Heart left ventricle (tissue), 16 donors: ENCODE results near the gene ZCCHC8. TPM values are rescaled to one million over a fixed set of nuclear protein-coding genes. Genes with fewer than 3 reads are reported as not detected.
"Not testable (repeated sequence)": the region's sequence is repeated elsewhere in the genome, so short reads cannot be mapped to it uniquely, and the experiment has no call there.

ENCODE experiments used
- ATAC-seq, 4 donors: fragments of 200-7000 bp; cut with Tn5 transposase; one replicate each; pipeline ENCODE4 v1.9.1; 2020 to 2022; ENCODE audit warnings: moderate library complexity in 4 of 4, mild to moderate bottlenecking in 3 of 4, moderate number of reproducible peaks in 1 of 4
- DNase-seq, 5 donors: peaks; one replicate each; pipeline ENCODE4 v3.0.0-alpha.2; 2020
- H3K27ac ChIP-seq, 12 donors: fragments of 200-600 bp; sonication (generic) in 4 of 12; one replicate each; pipeline versions ENCODE4 v1.5.0 to v1.8.0; 2016 to 2022; ENCODE audit warnings: mild to moderate bottlenecking in 2 of 12
- H3K27me3 ChIP-seq, 9 donors: fragments of 200-600 bp; sonication (generic) in 2 of 9; one replicate each; pipeline versions ENCODE4 v1.5.1 to v1.8.0; 2016 to 2022; ENCODE audit warnings: mild to moderate bottlenecking in 3 of 9
- H3K36me3 ChIP-seq, 9 donors: fragments of 200-600 bp; sonication (generic) in 2 of 9; one replicate each; pipeline versions ENCODE4 v1.5.0 to v1.8.0; 2018 to 2022; ENCODE audit warnings: mild to moderate bottlenecking in 2 of 9
- H3K4me1 ChIP-seq, 12 donors: fragments of 200-600 bp; sonication (generic) in 4 of 12; one replicate each; pipeline versions ENCODE4 v1.5.0 to v1.8.0; 2016 to 2022; ENCODE audit warnings: mild to moderate bottlenecking in 3 of 12
- H3K4me3 ChIP-seq, 12 donors: fragments of 200-600 bp; sonication (generic) in 4 of 12; one replicate each; pipeline versions ENCODE4 v1.5.0 to v1.8.0; 2017 to 2022; ENCODE audit warnings: mild to moderate bottlenecking in 9 of 12, moderate library complexity in 4 of 12
- H3K9me3 ChIP-seq, 12 donors: fragments of 200-600 bp; sonication (generic) in 4 of 12; one replicate each; pipeline versions ENCODE4 v1.5.0 to v1.8.0; 2016 to 2022; ENCODE audit warnings: mild to moderate bottlenecking in 1 of 12
- POLR2A ChIP-seq, 2 donors: fragments of 450-650 bp; IDR thresholded peaks; one replicate each; pipeline ENCODE4 v1.6.1; 2017; ENCODE audit warnings: antibody characterized with exemption in 2 of 2, mild to moderate bottlenecking in 2 of 2, moderate library complexity in 2 of 2
- WGBS, 4 donors: extraction: QIAGEN DNeasy Blood & Tissue Kit in 2 of 4; methylation state at CpG; one replicate each; pipeline versions ENCODE4 v1.1.5 to v1.1.7; 2013 to 2018; 5-methylcytosine and 5-hydroxymethylcytosine counted together
- intact Hi-C, 10 donors: fragments of 100-400 bp; cut with DNase I; formaldehyde crosslinking; loops; one replicate each; pipeline versions ENCODE4 v1.11.1 to v1.14.2; 2022
- polyA plus RNA-seq, 2 donors: library from polyadenylated mRNA; stranded (reverse); fragments of 200-250 nt; gene quantifications; one replicate each; pipeline ENCODE4 v1.2.3, GENCODE V29; 2013
- total RNA-seq, 9 donors: library from RNA; depleted of rRNA in 2 of 9; stranded (reverse); fragments of >200 nt in 2 of 9; fragmentation: NEBNext Ultra II Directional in 3 of 9; extraction: Animal tissue kit (Norgen Biotek cat#: 25700) in 3 of 9; gene quantifications; one replicate each; pipeline versions ENCODE4 v1.1.0 to v1.2.4, GENCODE V29; 2016 to 2023
- TF ChIP-seq, protein P1 (sequence below), 12 donors: fragments of 200-600 bp; sonication (generic) in 4 of 12; IDR thresholded peaks; one replicate each; pipeline versions ENCODE4 v1.5.0 to v1.8.0; 2018 to 2022; ENCODE audit warnings: antibody characterized with exemption in 12 of 12, mild to moderate bottlenecking in 5 of 12
- donor health status: ischemic (EF 13 %, LVEDD 7.1; RV severe dilation, severe dysfunction).
- donor health status: healthy with polysubstance abuse.
- donor health status: DM: no; HTN: yes; CAD: no.
- donor health status: DM: no; HTN: no; CAD: no.
- donor health status: ischemic (EF 25% LVEDD 6.9; RV normal size, moderate dysfunction).
- donor health status: ischemic (EF 25% LVEDD 5.7; RV mildly dilated, moderate dysfunction).
- donor health status: healthy.
- donor health status: DM: yes; HTN: yes; CAD: no.
- donor health status: ischemic (EF 35%, LVEDD 5.7; RV mildly dilated, moderate dysfunction).
- donor health status: nonischemic (EF 11% LVEDD 7.7; RV severe dilation, severe dysfunction).
- donor health status: DM: yes; HTN: yes; CAD: no.
- donor health status: PGD.
- donor health status: ischemic (EF 29% LVEDD 5.4; RV normal size, mild dysfunction).
- donor health status: nonischemic (EF 23%, LVEDD 6.1; RV moderate dilation, normal function).

Gene ZCCHC8
- total and polyA plus RNA-seq, 11 donors: 6.4 to 14.3 (median 8.0) TPM

DNA sequence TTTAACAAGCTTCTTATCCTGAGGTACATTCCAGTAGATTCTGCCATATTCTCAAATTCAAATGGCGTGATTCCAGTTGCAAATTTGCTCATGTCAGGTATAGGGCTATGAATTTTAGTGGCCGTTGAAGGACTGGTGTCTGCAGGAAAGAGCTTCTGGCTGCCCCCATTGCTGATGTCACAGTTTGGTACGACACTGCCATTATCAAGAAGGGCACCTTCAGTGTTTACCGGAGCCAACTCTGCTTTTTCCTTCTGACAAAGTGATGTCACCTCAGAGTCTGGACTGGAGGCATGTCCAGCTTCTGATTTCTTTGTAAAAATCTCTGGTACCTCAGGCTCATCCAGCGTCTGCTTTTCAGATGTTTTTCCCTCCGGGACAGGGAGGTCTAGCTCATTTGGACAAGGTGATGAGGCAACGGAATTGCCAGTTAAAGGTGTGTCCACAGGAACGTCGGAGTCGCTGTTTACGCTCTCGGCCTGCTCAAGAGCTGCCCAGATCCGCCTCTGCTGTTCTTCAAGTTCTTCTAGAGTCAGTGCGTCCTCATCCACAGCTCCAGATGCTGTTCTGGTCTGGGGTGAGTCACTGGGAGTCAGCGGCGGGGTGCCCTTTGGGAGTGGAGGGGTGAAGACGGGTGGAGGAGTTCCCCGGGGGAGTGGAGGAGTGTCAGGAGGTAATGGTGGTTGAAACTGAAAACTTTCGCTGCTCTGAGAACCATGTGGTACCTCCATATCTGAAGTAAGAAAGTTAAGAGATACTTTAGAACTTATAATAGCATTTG lies 27.0 kb downstream of the ZCCHC8 start:
- no peak overlapping the region for H3K4me3 ChIP-seq
- peaks cover 0 to 68% (median 65%) of the 10 kb centered on the region in 9 donors for H3K36me3 ChIP-seq
- H3K4me1 ChIP-seq: peaks cover 0 to 9% (median 5%) of the 10 kb centered on the region in 12 donors
- no peaks in the 10 kb centered on the region for H3K9me3 ChIP-seq
- TF ChIP-seq, protein P1, sequence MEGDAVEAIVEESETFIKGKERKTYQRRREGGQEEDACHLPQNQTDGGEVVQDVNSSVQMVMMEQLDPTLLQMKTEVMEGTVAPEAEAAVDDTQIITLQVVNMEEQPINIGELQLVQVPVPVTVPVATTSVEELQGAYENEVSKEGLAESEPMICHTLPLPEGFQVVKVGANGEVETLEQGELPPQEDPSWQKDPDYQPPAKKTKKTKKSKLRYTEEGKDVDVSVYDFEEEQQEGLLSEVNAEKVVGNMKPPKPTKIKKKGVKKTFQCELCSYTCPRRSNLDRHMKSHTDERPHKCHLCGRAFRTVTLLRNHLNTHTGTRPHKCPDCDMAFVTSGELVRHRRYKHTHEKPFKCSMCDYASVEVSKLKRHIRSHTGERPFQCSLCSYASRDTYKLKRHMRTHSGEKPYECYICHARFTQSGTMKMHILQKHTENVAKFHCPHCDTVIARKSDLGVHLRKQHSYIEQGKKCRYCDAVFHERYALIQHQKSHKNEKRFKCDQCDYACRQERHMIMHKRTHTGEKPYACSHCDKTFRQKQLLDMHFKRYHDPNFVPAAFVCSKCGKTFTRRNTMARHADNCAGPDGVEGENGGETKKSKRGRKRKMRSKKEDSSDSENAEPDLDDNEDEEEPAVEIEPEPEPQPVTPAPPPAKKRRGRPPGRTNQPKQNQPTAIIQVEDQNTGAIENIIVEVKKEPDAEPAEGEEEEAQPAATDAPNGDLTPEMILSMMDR (IDR thresholded peaks at IDR 0.05): no peak
- TF ChIP-seq POLR2A (IDR thresholded peaks at IDR 0.05): no peak
- WGBS, 4 donors: 72 to 78% (median 77%) methylated on average over 19 of the region's 19 CpGs
- peak overlapping the region in 5 of 12 donors; percentile 2 to 37 (median 13) for H3K27ac ChIP-seq
- ATAC-seq (peak in 3 of 4 donors; percentile 59 to 66 (median 65)), DNase-seq (peak in 1 of 5 donors; percentile 15)
- intact Hi-C loops: loop anchor here in 5 of 10 donors (2.0 to 10.0 kb wide), 5 partner anchors 46 to 139 kb away; no protein-coding TSS in a partner anchor
- no peaks in the 10 kb centered on the region for H3K27me3 ChIP-seq

DNA sequence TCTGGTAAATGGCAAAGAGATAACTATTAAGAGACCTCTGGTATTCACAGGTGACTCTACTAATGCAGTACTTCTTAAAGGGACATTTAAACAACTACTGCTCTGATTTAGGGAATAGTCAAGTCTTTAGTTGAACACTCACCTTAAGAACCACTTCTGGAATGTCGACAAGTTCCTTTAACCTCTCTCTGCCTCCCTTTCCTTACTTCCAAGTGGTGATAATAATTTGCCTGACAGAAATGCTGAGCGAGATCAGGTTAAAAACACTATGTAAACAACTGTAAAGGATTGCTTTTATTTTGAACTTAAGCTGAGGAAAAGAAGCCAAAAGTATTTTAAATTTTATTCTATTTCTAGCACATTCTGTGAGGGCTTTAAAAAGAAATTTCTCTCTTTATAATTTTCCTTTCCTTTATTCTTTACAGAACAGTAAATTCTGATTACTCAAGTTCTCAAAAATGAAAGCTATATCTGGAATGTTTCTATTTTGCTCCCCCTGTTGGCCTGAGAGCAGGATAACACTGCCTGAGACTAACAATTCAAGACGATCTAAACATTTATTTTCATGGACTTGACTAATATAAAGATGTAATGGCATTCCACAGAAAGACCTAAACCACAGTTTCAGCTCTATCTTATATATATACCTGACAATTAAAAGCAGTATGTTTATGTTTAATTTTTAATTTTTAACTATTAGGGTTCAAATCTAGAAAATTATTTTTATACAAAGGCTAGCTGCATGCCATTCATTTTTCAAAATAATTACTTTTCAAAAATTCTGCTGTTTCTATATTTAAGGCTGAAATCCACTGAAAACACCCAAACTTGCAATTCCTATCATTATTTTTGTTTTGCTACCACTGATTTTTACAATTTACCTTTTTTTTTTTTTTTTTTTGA lies 29.2 kb downstream of the ZCCHC8 start:
- TF ChIP-seq, protein P1 (IDR thresholded peaks at IDR 0.05): peak; percentile 58 to 87 (median 78)
- no peak for TF ChIP-seq POLR2A (IDR thresholded peaks at IDR 0.05)
- Histone ChIP-seq H3K9me3 (no peaks in the 10 kb centered on the region), H3K27ac (peak overlapping the region in 7 of 12 donors; percentile 6 to 59 (median 20)), H3K27me3 (no peaks in the 10 kb centered on the region), H3K36me3 (peaks cover 0 to 47% (median 43%) of the 10 kb centered on the region in 9 donors), H3K4me3 (no peak overlapping the region), H3K4me1 (peaks cover 0 to 9% (median 5%) of the 10 kb centered on the region in 12 donors)
- peak in 2 of 4 donors; percentile 51 to 52 for ATAC-seq
- WGBS, 4 donors: 32 to 39% (median 32%) methylated on average over 3 of the region's 3 CpGs
- DNase-seq: no peak
- intact Hi-C loops: loop anchor here (1.0 to 10.0 kb wide), 8 partner anchors 44 to 137 kb away; no protein-coding TSS in a partner anchor

DNA sequence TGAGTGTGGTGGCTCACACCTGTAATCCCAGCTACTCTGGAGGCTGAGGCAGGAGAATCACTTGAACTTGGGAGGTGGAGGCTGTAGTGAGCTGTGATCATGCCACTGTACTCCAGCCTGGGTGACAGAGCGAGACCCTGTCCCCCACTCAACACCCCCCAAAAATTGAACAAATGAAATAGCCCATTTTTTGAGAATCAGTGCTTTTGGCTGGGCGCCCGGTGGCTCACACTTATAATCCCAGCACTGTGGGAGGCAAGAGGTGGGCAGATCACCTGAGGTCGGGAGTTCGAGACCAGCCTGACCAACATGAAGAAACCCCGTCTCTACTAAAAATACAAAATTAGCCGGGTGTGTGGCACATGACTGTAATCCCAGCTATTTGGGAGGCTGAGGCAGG lies 30.2 kb downstream of the ZCCHC8 start:
- not testable (repeated sequence) for H3K9me3 ChIP-seq, ATAC-seq, H3K4me1 ChIP-seq, H3K27ac ChIP-seq, DNase-seq, H3K27me3 ChIP-seq, H3K4me3 ChIP-seq
- peaks cover 0 to 37% (median 33%) of the 10 kb centered on the region in 9 donors for H3K36me3 ChIP-seq
- intact Hi-C loops: loop anchor here in 6 of 10 donors (2.0 to 10.0 kb wide), 6 partner anchors 43 to 136 kb away; no protein-coding TSS in a partner anchor
- 91 to 96% (median 94%) methylated on average over 6 to 7 of the region's 7 CpGs for WGBS, 4 donors

DNA sequence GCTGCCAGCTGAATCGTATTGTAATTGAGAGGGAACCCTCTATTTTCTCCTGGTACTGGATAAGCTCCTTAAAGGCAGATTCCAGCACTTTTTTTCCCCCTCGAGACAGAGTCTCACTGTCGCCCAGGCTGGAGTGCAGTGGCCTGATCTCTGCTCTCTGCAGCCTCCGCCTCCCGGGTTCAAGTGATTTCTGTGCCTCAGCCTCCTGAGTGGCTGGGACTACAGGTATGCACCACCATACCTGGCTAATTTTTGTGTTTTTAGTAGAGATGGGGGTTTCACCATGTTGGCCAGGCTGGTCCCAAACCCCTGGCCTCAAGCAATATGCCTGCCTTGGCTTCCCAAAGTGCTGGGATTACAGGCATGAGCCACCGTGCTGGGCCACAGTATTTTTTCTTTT lies 30.9 kb downstream of the ZCCHC8 start:
- ATAC-seq: not testable (repeated sequence)

More for the DNA sequence above, 30.9 kb downstream of the ZCCHC8 start:
- not testable (repeated sequence) for DNase-seq, H3K27ac ChIP-seq, H3K4me1 ChIP-seq, H3K9me3 ChIP-seq, H3K4me3 ChIP-seq, H3K27me3 ChIP-seq
- WGBS, 4 donors: 85 to 87% (median 86%) methylated on average over 6 of the region's 6 CpGs
- intact Hi-C loops: loop anchor here in 6 of 10 donors (2.0 to 10.0 kb wide), 6 partner anchors 43 to 135 kb away; no protein-coding TSS in a partner anchor
- H3K36me3 ChIP-seq: peaks cover 0 to 29% (median 26%) of the 10 kb centered on the region in 9 donors
